Activated T-helper 1 cell treated with Interleukin-2 at 50 U/mL for 16 hours (primary cell): ENCODE data around the gene HNRNPC.
"Not testable (repeated sequence)": the region's sequence is repeated elsewhere in the genome, so short reads cannot be mapped to it uniquely, and the experiment has no call there.

Source experiments
- DNase-seq: peaks from one replicate; pipeline ENCODE4 v3.0.0-alpha.2; 2020; ENCODE audit warnings: low read depth

Gene HNRNPC

DNA sequence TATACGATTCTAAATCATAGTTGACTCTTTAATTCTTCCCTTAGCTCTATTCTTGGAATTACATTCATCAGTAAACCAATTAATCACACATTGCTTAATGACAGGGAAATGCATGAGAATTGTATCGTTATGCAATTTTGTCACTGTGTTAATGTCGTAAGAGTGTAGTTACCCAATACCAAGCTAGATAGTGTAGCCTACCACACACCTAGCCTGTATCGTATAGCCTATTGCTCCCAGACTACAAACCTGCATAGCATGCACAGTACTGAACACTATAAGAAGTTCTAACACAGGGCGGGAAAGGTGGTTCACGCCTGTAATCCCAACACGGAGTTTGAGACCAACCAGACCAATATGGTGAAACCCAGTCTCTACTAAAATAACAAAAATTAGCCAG, 24.7 kb downstream of the HNRNPC start:
- DNase-seq, result no peak

DNA sequence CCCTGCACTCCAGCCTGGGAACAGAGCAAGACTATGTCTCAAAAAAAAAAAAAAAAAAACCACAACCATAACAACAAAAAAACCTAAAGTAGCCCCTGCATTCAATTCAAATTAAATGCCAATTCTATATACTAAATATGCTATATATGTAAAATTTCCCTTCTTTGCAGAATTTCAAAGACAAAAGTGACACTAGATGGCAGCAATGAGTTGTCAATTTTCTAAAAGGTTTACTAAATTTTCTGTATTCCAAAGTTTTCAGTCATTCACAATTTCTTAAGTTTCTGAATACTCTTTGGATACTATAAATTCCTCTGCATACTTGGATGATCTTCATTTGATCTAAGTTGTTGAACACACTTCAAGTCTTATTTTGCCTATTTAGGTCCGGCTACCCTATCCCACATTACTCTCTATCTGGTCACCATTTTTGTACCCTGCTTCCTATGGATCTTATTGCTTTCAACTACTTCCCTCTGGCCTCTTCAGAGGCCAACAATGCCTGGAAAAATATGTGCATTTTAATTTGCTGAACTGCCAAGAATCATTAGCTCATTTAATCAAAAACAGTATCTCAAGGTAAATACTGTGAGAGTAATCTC, 27.9 kb downstream of the HNRNPC start:
- no peak for DNase-seq

DNA sequence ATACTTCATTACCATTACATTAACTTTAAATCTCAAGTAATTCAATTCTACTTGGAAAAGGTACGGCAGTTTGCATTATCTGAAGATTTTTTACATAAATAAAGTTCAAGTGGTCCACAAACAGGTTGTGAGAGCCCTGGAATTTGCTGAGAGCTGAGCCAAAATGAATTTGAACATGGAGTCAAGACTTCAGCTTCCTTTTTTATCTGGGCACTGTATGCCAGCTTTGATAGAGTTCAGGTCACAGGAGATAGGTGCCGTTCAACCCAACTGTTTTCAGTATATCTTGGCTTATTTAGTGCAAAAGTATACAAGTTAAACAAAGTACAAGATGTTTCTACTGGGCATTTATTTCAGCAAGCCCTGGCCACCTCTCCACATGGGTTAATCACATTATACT, 28.8 kb downstream of the HNRNPC start:
- DNase-seq, result no peak

DNA sequence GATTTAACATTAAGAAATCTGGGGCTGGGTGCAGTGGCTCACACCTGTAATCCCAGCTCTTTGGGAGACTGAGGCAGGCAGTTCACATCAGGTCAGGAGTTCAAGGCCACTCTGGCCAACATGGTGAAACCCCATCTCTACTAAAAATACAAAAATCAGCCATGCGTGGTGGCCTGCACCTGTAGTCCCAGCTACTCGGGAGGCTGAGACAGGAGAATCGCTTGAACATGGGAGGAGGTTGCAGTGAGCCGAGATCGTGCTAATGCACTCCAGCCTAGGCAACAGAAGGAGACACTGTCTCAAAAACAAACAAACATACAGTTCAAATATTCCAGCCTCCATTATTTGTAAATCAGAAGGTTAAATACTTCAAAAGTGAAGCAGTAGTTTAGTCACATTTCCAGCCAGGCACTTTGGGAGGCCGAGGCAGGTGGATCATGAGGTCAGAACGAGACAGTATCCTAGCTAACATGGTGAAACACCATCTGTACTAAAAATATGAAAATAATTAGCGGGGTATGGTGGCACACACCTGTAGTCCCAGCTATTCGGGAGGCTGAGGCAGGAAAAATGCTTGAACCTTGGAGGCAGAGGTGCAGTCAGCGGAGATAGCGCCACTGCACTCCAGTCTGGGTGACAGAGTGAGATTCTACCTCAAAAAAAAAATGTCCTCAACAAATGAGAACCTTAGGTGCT, 30.3 kb downstream of the HNRNPC start:
- no peak for DNase-seq

DNA sequence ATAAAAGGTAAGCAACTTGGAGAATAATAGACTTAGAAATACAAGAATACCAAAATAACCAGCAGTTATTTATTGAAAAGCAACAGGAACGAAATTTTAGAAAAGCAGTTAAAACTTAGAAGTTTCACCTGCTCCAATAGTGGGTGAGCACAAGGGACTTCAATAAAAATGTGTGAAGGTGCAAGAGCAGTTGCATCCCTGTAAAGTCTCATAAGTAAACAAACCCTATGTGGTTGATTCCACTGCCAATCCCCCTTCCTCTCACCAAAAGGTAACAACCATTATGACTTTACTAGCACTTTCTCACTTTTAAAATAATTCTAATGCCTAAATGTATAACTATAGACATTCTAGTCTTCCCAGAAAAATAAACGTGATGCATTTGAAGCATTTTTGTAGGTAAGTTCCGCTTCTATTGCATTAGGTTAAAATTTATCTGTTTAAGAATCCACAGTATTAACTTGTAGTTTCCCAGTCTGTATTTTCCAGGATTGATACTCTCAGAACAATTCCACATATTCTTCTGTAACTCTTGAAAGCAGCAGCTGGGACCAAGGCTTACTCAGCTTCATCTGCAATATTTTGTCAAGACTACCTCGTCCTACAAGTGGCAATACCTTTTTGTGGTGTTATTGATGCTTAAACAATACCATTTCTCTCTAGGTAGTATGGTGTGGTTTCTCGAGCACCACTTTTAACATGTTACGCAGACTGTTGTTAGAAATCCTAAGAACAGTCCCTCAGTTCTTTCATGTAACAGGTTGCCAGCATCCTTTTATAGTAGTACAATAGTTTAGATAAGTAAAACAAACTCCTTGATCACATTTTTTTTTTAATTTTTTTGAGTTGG, 32.1 kb downstream of the HNRNPC start:
- no peak for DNase-seq

DNA sequence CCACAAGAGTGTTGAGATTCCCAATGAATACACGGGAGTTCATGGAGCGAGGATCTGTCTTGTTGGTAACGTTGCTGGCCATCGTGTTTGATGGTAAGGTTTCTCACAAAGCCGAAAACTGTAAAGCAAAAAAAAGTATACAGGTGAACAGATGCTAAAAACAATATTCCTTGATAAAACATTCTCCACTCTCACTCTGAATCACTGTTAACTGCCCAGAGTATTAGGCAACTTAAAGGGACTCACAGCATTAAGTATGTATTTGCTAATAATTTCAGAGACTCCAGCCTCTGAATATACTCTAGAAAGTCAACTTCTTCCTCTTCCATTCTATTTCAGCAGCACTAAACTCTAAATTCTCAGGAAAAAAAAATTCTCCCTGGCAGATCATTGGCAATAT, 35.1 kb downstream of the HNRNPC start:
- no peak for DNase-seq

DNA sequence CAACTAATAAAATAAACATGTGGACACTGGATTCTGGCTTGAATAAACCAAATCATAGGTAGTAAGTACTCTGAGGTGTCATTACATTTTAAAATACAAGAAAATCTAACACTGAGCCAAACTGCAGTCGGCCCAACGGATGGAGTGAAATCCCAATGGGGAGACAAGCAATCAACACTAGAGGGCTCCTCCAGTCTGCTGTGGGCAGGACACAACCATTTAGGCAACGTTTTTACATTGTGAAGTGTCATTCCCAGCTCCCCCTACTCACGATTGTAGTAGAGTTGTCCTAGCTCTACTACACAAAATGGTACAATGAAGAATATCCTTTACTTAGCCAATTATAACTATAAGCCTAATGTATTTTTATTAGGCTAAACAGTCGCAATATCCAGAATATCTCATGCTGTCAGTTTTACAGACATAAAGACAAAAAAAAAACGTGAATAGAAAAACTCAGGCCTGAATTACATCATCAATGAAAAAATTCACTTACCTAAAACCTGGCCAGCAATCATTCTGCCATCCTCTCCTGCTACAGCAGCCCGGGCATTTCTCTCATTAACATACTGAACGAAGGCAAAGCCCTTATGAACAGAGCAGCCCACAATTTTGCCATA, 35.7 kb downstream of the HNRNPC start:
- DNase-seq, result no peak

DNA sequence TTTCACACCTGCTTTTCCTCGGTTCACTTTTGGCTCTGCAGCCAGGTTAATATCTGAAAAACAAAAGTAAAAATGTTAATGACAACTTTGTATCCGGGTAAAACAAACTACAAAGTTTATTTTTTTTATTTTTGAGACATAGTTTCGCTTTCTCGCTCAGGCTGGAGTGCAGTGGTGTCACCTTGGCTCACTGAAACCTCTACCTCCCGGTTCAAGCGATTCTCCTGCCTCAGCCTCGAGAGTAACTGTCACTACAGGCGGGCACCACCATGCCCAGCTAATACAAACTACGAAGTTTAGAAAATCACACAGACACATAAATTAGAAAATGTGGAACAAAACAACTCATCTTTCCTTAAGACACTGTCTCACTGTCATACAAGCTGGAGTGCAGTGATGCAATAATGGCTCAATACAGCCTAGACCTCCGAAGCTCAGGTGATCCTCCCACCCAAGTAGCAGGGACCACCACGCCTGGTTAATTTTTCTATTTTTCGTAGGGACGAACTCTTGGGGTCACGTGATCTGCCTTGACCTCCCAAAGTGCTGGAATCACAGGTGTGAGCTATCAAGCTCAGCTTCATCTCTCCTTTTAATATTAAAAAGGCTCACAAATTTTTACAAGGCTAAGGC, 38.1 kb downstream of the HNRNPC start:
- no peak for DNase-seq

DNA sequence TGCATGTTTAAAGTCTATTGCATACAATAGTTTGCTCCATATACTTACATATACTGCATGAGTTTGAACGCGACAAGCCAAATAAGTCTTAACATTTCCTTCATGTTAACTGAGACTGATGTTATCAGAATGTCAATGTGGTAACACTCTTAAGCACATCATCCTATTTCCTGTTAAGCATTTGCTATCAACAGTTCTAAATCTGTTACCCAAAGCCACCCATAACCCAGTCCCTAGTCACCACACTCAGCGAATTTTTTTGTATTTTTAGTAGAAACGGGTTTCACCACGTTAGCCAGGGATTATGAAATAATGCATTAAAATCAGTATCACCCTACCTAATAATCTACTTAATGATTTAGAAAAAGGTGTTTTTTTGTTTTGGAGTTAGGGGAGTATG, 39.4 kb downstream of the HNRNPC start:
- no peak for DNase-seq

DNA sequence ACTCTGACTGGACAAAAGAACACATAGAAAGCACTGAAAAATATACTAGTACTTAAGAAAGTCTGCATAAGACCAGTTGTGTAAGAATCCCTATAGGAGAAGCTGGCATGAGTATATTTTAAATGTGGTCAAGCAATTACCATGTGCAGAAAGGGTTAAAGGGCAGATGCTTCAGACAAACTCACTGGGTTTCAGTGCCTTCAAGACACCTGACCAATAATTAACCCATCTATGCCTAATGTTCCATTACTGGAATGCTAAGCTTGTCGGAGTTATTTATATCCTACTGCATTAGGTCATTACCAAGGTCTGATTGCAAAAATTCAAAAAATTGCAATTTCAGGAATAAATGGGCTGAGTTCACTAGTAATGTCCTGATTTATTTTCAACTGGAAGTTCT, 41.3 kb downstream of the HNRNPC start:
- no peak for DNase-seq

DNA sequence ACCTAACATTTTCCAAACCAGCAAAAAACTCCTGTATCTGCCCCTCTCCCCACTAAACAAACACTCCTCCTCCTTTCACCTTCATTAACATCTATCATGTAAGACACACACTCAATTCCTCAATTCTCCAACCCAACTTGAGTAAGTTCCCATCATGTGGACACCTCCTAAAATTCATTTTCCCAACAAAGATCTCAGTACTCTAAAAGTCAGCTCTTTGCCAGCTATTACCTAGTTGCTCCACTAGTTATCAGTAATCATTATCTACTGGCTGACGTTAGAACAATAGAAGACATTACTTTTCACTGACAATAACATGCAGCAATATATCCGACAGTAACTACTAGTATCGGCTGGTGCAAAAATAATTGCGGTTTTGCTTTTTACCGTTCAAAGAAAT, 42.1 kb downstream of the HNRNPC start:
- no peak for DNase-seq

DNA sequence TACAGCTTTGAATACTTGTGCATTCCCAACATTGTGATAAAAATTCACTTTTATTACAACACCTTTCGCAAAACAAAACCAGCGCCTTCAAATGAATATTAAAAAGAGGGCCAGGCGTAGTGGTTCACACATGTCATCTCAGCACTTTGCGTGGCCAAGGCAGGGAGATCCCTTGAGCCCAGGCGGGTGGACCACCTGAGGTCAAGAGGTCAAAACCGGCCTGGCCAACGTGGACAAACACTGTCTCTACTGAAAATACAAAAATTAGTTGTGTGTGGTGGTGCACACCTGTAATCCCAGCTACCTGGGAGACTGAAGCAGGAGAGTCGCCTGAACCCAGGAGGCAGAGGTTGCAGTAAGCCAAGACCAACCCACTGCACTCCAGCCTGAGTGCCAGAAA, 42.8 kb downstream of the HNRNPC start:
- no peak for DNase-seq

DNA sequence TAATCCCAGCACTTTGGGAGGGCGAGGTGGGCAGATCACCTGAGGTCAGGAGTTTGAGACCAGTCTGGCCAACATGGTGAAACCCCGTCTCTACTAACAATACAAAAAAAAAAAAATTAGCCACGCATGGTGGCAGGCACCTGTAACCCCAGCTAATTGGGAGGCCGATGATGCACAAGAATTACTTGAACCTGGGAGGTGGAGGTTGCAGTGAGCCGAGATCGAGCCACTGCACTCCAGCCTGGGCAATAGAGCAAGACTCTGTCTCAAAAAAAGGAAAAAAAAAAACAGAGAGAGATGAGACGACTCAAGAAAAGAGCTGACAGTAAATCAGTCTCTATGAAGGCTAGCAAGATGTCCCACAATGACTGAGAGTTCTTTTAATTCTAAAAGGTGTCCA, 44.1 kb downstream of the HNRNPC start:
- not testable (repeated sequence) for DNase-seq

DNA sequence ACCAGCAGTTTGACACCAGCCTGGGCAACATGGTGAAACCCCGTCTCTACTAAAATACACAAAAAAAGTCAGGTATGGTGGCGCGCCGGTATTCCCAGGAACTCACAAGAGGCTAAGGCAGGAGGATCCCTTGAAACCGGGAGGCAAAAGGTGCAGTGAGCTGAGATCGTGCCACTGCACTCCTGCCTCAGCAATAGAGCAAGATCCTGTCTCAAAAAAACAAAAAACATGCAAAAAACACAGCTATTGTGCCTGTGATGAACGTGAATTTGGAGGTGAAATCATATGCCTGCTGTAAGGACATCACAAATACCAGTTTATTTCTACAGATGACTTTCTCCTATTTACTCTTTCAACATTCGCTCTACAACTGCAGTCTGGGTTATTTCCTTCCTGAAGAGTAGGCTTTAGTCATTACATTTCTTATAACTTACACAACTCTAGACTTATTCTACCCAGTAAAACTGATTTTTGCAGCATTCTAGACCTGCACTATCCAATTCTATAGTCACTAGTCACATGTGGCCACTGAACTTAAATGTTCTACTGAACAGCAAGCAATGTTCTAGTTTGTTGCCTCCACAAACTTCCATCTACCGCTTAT, 48.3 kb downstream of the HNRNPC start:
- DNase-seq, result no peak

DNA sequence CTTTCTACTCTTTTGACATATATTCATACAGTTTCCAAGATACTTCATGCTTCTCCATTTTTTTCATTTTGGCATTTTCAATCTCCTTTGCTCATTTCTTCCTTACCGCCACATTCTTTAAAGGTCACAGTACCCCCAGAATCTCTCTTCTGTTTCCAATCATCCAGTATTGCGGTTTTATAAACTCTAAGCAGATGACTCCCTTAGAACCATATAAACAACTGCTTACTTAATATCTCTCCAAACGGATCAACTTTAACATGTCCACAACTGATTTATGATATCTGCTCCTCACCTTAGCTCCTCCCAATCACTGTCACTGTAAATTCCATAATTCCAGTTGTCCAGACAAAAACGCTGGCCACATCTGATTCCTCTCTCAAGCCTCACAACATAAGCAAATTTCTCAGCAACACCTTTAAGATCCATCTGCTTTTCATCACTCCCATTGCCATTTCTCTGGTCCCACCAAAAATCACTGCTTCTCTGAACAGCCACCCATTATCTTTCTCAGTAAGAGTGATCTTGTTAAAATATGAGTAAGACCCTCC, 49.6 kb downstream of the HNRNPC start:
- DNase-seq, result no peak

DNA sequence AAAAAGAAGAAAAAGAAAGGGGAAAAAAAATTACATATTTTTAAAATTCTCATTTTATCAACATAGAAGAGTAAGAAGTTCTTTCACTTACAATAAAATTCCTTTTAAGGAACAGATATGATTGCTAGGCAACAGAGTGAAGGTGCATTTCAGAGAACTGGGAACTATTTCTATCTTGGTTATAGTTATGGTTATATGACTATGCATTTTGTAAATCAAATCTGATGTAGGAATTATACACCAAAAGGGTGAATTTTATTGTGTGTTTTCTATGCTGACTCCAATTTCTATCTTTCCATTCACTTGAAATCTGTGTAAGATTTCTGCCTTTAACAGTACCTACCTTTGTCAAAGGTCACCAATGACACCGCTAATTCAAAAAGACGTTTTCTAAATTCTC, 50.1 kb downstream of the HNRNPC start:
- no peak for DNase-seq

DNA sequence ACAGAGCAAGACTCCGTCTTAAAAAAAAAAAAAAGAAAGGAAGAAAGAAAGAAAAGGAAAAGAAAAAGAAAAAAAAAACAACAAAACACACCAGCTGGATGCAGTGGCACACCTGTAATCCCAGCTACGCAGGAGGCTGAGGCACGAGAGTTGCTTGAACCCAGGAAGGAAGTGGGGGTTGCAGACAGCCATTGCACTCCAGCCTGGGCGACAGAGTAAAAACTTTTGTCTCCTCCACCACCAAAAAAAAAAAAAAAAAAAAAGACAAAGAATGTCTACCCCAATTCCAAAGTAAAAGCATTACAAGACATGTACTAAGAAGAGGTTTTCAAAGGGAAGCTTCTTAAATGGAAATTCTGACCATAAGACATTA, 53.4 kb downstream of the HNRNPC start:
- no peak for DNase-seq

DNA sequence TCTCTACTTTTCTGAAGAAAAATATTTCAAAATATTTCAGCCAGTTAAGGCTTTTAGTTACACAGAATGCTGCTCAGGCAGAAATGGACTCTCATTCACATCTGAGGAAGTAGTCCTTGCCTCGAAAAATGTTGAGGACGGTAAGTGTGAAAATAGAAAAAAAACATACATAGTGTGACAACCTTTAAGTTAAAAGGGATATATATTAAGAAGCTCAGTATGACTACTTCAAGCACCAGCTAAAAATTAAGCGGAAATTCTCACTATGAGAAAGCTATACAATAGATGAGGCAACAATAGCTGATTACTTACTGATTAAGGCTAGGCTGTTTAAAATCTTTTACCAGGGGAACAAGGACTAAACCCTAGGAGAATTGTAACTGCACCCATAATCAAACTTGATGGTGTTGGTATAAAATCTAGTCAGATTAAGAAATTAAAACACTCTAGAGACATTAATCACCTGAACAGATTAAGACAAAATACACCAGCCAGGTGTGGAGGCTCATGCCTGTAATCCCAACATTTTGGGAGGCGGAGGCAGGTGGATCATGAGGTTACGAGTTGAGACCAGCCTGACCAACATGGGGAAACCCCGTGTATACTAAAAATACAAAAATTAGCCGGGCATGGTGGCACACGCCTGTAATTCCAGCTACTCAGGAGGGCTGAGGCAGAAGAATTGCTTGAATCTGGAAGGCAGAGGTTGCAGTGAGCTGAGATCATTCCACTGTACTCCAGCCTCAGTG, 53.9 kb downstream of the HNRNPC start:
- DNase-seq, result no peak

DNA sequence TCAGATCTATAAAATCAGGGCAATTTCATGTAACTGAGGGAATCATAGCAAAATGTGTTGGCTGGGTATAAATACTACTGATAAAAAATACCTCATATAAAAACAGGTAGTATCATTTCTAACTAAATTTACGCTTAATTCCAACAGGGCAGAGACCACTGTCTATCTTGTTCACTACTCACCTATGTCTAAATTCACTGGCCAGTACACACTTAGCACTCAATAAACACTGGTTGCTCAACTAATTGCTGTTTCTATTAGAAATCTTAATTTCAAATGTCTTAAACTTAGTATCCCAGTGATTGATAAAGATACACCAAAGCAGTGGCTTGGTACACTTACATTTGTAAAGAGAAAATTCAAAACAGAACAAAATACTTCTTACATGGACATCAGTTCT, 55.6 kb downstream of the HNRNPC start:
- DNase-seq, result no peak

DNA sequence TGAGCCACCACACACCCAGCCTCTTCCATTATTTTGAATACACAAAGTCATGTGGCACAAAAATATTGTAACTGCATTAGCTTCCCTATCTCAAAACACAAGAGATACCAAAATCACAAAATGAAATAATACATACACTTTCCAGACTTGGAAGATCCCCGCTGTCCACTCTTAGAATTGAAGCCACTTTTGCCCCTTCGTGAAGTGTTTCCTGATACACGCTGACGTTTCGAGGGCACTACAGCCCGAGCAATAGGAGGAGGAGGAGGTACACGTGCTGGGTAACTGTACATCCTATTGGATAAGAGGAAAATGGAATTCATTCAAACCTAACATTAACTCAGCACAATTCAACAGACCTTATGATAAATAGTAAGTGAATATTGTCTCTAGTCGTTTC, 56.4 kb downstream of the HNRNPC start:
- not testable (repeated sequence) for DNase-seq

DNA sequence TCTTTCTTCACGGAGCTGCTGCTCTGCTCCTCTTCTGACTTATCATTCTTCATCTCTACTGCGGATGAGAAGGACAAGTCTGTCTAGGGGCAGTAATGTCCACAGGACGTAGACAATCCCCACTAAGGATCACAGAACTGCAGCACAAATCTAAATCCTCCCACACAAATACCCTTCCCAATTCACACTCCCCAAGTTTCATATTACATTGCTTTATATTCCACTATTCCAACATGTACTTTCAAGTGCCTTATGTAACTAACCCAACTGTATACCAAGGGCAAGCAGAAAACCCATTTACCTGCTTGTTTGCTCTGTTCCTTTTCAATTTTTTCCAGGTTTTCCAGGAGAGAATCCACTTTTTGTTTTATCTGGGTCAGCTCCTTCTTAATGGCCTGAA, 57.7 kb downstream of the HNRNPC start:
- no peak for DNase-seq
